Measurements from ENCODE around the gene COPA.

COPA gene

GRCh38 chr1:160309185-160309557 is 33.9 kb downstream of the COPA start (continued):
- TF ChIP-seq CSRNP3 (CRISPR knock-in tag; IDR thresholded peaks at IDR 0.05) (no peak), ARNTL (CRISPR knock-in tag; IDR thresholded peaks at IDR 0.05; ENCODE audit: borderline replicate concordance, low read depth) (no peak)

GRCh38 chr1:160308451-160309184 is 34.4 kb downstream of the COPA start:
- ATAC-seq = no peak
- TF ChIP-seq ZFP30 (CRISPR knock-in tag; IDR thresholded peaks at IDR 0.05) (no peak), ZNF8 (CRISPR knock-in tag; IDR thresholded peaks at IDR 0.05) (no peak), TCF4 (CRISPR knock-in tag; IDR thresholded peaks at IDR 0.05; ENCODE audit: borderline replicate concordance) (no peak), POU6F1 (CRISPR knock-in tag; IDR thresholded peaks at IDR 0.05; ENCODE audit: borderline replicate concordance, low read depth) (no peak), CSDC2 (CRISPR knock-in tag; IDR thresholded peaks at IDR 0.05) (no peak), ESRRG (CRISPR knock-in tag; IDR thresholded peaks at IDR 0.05) (no peak), PPARA (CRISPR knock-in tag; IDR thresholded peaks at IDR 0.05; ENCODE audit: borderline replicate concordance) (no peak), TOX (CRISPR knock-in tag; IDR thresholded peaks at IDR 0.05; ENCODE audit: borderline replicate concordance) (no peak), PATZ1 (CRISPR knock-in tag; IDR thresholded peaks at IDR 0.05; ENCODE audit: borderline replicate concordance) (no peak), ZNF70 (CRISPR knock-in tag; IDR thresholded peaks at IDR 0.05) (no peak), CREB5 (CRISPR knock-in tag; IDR thresholded peaks at IDR 0.05; ENCODE audit: low read depth) (no peak), ZC3H10 (CRISPR knock-in tag; IDR thresholded peaks at IDR 0.05) (no peak), SNAI2 (CRISPR knock-in tag; IDR thresholded peaks at IDR 0.05) (no peak), ARNTL (CRISPR knock-in tag; IDR thresholded peaks at IDR 0.05; ENCODE audit: borderline replicate concordance, low read depth) (no peak), OSR1 (CRISPR knock-in tag; IDR thresholded peaks at IDR 0.05) (no peak), ZNF565 (CRISPR knock-in tag; conservative IDR thresholded peaks at IDR 0.05; ENCODE audit: low read depth) (no peak), TSHZ2 (CRISPR knock-in tag; IDR thresholded peaks at IDR 0.05) (no peak), GLIS3 (CRISPR knock-in tag; IDR thresholded peaks at IDR 0.05) (no peak), ISL1 (CRISPR knock-in tag; IDR thresholded peaks at IDR 0.05) (no peak)

- no peak for TF ChIP-seq CSRNP3 (CRISPR knock-in tag; IDR thresholded peaks at IDR 0.05)
- TF ChIP-seq GLIS3 (CRISPR knock-in tag; IDR thresholded peaks at IDR 0.05) = no peak
- no peak for TF ChIP-seq ISL1 (CRISPR knock-in tag; IDR thresholded peaks at IDR 0.05)
- no peak for TF ChIP-seq ZFP3 (CRISPR knock-in tag; IDR thresholded peaks at IDR 0.05)
- TF ChIP-seq ZNF8 (CRISPR knock-in tag; IDR thresholded peaks at IDR 0.05) = no peak
- no peak for TF ChIP-seq BACH2 (CRISPR knock-in tag; IDR thresholded peaks at IDR 0.05; ENCODE audit: borderline replicate concordance)
- TF ChIP-seq ZNF565 (CRISPR knock-in tag; conservative IDR thresholded peaks at IDR 0.05; ENCODE audit: low read depth) = no peak
- TF ChIP-seq TSHZ2 (CRISPR knock-in tag; IDR thresholded peaks at IDR 0.05) = no peak
- no peak for TF ChIP-seq PPARA (CRISPR knock-in tag; IDR thresholded peaks at IDR 0.05; ENCODE audit: borderline replicate concordance)
- ATAC-seq = no peak
Measured at GRCh38 chr1:160307118-160307791, 35.8 kb downstream of the COPA start.
